ENCODE results near the gene CCDC57.

CCDC57 gene

GRCh38 chr17:82246040-82246364, 33.4 kb upstream of the CCDC57 start:
- no peak for DNase-seq (ENCODE audit: low read depth in 3 of 3)

DNA sequence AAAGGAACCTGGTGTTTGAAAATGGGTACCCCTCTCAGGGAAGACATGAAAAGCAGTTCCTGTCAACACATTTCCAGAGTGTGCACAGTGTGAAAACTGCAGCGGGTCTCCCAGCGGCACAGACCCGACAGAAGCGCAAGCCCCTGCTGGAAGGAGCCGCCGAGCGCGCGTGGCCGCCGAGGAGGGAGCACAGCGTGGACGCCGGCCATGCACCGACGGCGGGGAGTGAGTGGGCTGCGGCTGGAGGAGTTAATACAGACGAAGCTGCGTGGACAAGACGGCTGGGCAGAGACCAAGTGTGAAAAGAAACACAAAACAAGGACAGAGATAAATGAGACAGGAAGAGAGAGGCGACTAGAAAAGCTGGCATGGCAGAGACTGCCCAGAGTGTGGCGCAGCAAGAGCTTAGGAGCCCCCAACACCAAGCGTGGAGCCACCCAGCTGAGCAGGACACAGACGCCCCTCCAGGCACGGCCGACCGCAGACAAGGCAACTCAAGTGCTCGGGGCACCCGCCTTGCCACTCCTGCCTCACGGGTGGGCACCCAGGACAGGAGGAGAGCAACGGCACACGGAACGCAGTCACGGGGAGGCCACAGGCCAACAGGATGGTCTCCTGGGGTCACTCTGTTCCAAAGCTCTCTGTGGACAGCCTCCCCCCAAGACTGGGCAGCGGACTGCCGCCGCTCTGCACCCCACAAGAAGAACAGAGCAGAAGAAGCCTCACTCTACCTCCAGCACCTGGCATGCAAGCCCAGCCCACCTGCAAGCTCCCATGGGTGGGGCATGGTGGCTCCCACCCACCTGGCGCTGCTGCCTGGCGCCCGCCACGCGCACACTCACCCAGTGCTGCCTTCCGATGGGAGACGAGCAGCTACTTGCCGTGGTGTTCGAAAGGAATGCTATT, 32.7 kb upstream of the CCDC57 start:
- DNase-seq (ENCODE audit: low read depth in 3 of 3), result no peak

DNA sequence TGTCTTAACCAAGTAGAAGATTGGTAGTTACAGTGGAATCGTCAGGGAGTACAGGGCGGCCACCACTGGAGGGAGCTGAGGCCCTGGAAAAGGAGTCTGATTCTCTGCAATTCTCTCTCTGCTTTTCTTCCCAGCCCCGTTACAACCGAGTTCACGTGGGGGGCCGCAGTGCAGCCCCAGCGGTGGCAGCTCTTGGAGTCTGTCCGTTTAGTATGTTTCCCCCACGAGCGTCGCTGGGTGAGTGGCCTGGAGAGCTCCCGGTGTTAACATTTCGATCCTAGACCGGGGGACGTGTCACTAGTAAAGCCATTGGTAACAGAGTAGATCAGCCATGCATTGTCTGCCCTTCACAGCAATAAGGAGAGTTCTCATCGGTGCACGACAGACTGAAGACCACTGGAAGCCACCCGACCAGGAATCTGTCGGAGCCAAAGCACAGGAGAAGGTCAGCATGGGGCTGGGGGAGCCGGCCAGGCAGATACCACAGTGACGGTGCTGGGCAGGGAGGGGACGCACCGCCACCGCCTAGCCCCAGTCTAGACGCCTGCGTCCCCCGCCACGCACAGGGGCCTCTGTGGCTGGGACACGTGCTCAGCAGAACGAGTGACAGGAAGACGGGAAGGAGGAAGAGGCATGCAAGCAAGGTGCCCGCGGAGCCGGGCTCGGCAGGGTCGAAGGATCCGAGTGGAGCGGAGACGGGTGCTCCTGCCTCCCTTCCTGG, 31.9 kb upstream of the CCDC57 start:
- no peak for DNase-seq (ENCODE audit: low read depth in 3 of 3)

- no peak for DNase-seq (ENCODE audit: low read depth in 3 of 3)
Observed at GRCh38 chr17:82243648-82244412, 31.2 kb upstream of the CCDC57 start.

GRCh38 chr17:82242977-82243647, 30.5 kb upstream of the CCDC57 start:
- DNase-seq (ENCODE audit: low read depth in 3 of 3), result no peak

- no peak for DNase-seq (ENCODE audit: low read depth in 3 of 3)
Observed at GRCh38 chr17:82242698-82242976, 30.0 kb upstream of the CCDC57 start.

GRCh38 chr17:82241926-82242697, 29.5 kb upstream of the CCDC57 start:
- DNase-seq (ENCODE audit: low read depth in 3 of 3), result no peak

DNA sequence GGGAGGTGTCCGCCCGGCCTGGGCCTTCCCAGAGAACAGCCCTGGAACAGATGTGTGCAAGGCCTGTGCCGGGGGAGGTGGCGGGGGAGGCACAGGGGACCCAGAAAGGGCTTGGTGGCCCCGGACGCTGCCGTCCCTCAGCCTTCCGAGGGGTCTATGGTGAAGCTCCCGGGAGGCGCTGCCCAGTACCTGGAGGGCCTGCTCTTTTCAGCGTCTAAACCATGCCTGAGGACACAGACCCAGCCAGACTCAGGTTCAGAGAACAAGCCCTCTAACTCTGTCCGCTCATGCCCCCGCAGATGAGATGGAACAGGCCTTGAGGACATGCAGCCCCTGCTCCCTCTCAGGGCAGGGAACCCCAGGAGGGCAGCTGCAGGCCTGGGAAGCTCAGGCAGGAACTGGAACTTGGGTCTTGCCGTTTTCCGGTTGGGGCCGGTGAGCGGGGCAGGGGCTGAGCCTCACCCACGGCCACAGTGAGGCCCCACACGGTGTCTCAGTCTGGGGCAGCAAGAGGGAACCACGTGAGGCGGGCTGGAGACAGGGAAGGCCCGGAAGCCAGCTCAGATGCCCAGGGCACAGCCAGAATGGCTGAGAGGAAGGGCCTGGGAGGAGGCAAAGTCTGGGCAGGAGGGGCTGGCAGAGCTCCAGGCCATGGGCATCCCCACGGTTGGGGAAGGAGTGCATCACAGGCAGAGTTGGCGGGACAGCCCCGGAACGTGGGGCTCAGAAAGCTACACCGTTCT, 28.7 kb upstream of the CCDC57 start:
- DNase-seq (ENCODE audit: low read depth in 3 of 3), result peak in 2 of 3 experiments; percentile 20 to 72

GRCh38 chr17:82240506-82241182, 28.0 kb upstream of the CCDC57 start:
- DNase-seq (ENCODE audit: low read depth in 3 of 3), result no peak

GRCh38 chr17:82239926-82240505, 27.4 kb upstream of the CCDC57 start:
- no peak for DNase-seq (ENCODE audit: low read depth in 3 of 3)

DNA sequence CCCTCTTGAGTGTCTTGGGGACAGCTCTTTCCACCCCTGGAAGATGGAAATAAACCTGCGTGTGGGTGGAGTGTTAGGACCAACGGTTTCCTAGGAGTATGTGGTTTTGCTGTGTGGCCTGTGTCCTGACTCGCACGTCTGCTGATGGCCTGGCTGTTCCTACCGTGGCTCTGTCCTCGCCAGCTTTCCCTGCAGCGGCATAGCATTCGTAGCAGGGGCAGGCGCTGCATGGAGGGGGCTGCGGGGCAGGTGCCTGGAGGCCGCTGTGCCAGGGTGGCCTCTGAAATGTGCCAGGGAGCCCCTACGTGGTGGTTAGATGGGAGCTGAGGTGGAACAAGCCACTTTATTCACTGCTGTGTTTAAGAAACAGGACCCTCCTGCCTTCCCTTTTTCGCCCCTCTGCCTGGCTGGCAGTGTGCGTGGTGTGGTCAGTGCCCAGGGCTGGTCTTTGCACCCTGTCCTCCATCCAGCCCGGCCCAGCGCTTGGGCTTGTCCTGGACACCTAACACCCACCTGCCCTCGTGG, 26.8 kb upstream of the CCDC57 start:
- DNase-seq (ENCODE audit: low read depth in 3 of 3), result no peak

DNA sequence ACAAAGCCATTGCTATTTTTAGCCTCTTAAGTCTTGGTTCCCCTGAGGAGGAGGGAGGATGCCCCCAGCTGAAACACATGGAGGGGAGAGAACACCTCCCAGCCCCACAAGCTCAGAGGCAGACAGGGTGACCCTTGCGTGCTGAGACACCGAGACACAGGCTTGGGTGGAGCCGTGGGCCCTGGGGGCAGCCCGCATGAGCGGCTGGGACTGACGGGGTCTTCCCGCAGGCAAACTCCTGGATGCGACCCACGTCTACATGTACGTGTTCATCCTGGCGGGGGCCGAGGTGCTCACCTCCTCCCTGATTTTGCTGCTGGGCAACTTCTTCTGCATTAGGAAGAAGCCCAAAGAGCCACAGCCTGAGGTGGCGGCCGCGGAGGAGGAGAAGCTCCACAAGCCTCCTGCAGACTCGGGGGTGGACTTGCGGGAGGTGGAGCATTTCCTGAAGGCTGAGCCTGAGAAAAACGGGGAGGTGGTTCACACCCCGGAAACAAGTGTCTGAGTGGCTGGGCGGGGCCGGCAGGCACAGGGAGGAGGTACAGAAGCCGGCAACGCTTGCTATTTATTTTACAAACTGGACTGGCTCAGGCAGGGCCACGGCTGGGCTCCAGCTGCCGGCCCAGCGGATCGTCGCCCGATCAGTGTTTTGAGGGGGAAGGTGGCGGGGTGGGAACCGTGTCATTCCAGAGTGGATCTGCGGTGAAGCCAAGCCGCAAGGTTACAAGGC, 26.0 kb upstream of the CCDC57 start:
- DNase-seq (ENCODE audit: low read depth in 3 of 3), result peak; percentile 47 to 76 (median 50)

DNA sequence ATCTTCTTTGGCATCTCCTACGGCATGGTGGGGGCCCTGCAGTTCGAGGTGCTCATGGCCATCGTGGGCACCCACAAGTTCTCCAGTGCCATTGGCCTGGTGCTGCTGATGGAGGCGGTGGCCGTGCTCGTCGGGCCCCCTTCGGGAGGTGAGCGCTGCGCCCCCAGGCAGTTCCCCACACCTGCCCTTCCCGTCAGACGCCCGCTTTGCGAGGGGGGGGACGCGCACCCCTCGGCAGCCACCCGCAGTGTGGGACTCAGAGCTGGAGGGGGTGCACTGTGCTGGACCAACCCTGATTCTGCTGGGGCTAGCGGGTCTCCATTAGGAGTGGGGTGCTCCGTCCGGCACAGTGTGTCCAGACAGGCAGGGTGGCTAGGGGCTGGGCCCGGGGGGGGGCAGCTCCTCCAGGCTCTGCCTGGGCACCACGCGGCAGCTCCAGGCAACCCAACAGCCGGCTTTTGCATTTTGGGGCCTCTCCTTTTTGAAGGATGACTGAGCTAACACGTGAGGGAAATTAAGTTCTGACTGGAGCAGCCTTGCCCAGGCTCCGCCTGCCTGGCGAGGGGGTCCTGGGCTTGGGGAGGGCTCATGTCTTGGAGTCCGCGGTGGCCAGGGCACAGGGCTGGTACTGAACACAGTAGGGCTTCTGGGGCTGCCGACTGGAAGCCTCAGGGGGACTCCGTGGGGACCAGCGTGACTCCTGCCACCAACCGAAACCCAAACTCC, 25.3 kb upstream of the CCDC57 start:
- DNase-seq (ENCODE audit: low read depth in 3 of 3), result no peak

DNA sequence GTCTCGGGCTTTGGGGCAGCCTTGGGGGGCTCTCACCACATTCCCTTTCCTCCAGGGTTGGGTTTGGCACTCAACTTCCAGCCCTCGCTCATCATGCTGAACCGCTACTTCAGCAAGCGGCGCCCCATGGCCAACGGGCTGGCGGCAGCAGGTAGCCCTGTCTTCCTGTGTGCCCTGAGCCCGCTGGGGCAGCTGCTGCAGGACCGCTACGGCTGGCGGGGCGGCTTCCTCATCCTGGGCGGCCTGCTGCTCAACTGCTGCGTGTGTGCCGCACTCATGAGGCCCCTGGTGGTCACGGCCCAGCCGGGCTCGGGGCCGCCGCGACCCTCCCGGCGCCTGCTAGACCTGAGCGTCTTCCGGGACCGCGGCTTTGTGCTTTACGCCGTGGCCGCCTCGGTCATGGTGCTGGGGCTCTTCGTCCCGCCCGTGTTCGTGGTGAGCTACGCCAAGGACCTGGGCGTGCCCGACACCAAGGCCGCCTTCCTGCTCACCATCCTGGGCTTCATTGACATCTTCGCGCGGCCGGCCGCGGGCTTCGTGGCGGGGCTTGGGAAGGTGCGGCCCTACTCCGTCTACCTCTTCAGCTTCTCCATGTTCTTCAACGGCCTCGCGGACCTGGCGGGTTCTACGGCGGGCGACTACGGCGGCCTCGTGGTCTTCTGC, 24.6 kb upstream of the CCDC57 start:
- no peak for DNase-seq (ENCODE audit: low read depth in 3 of 3)

GRCh38 chr17:82236142-82236971, 23.7 kb upstream of the CCDC57 start:
- DNase-seq (ENCODE audit: low read depth in 3 of 3), result peak; percentile 48 to 67 (median 53)

DNA sequence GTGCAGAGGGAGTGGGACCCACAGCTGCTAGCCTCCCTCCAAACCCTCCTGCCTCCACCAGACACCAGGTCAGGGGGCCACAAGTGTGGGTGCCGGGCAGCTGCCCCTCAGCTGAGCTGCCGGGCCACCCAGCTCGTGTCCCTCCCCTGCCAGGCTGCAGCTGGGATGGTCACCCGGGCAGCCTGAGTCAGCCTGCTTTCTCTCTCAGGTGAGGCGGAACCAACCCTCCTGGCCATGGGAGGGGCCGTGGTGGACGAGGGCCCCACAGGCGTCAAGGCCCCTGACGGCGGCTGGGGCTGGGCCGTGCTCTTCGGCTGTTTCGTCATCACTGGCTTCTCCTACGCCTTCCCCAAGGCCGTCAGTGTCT, 23.1 kb upstream of the CCDC57 start:
- DNase-seq (ENCODE audit: low read depth in 3 of 3), result no peak

Measured in stimulated activated CD4-positive, alpha-beta T cell treated with anti-CD3 and anti-CD28 coated beads, TNF-alpha, amount 100 ng/mL, for 24 hours (primary cell).